Measurements from ENCODE around the gene ST6GAL2. TPM values are rescaled to one million over a fixed set of nuclear protein-coding genes. Genes with fewer than 3 reads are reported as not detected.

The ST6GAL2 gene
- total and polyA plus RNA-seq, 2 of the 8 experiments (the other 6 are each of a cell fraction or from before 2014, with no cell fraction given) = 2.7 to 17.5 TPM

GRCh38 chr2:106849253-106849652 lies 36.7 kb downstream of the ST6GAL2 start:
- H3K9me3 ChIP-seq (ENCODE audit: insufficient read depth in 2 of 2, low read depth in 1 of 2, low read length in 1 of 2) = no peaks in the 10 kb centered on the region
- H3K9ac ChIP-seq (replicated peaks in 1 of 4; ENCODE audit: extremely low read depth in 1 of 4, low read depth in 3 of 4, low read length in 3 of 4) = no peak overlapping the region
- no peak overlapping the region for H2BK12ac ChIP-seq (ENCODE audit: low read depth, low read length)
- H3K4me1 ChIP-seq (replicated peaks in 1 of 4; ENCODE audit: control insufficient read depth in 3 of 4, insufficient read depth in 4 of 4, low read length in 3 of 4) = peaks cover 3 to 16% (median 12%) of the 10 kb centered on the region in 4 experiments
- ChIA-PET CTCF (ENCODE audit: partially characterized antibody) (interaction anchor here (0.8 to 5.1 kb wide), 4 partner anchors 11 to 20 kb away, joined by 3 to 19 read pairs (median 11); no protein-coding TSS in a partner anchor), POLR2A (ENCODE audit: partially characterized antibody) (no interaction called here)
- H2AK5ac ChIP-seq (ENCODE audit: low read depth, low read length) = no peak overlapping the region
- no peak overlapping the region for H3K4ac ChIP-seq (replicated peaks; ENCODE audit: insufficient read length, low read depth, low read length)
- no peaks in the 10 kb centered on the region for H4K20me1 ChIP-seq (replicated peaks in 1 of 2; ENCODE audit: control insufficient read depth in 1 of 2, insufficient read depth in 2 of 2, low read length in 2 of 2)
- no peaks in the 10 kb centered on the region for H3K27me3 ChIP-seq (replicated peaks in 1 of 4; ENCODE audit: control insufficient read depth in 3 of 4, extremely low read depth in 1 of 4, insufficient read depth in 3 of 4, low read length in 3 of 4)
- H3K23me2 ChIP-seq (ENCODE audit: low read depth, low read length) = no peaks in the 10 kb centered on the region
- no peak overlapping the region for H4K8ac ChIP-seq (ENCODE audit: extremely low read depth, insufficient read depth, low read length)
- H3K36me3 ChIP-seq (ENCODE audit: control insufficient read depth in 2 of 4, insufficient read depth in 4 of 4, low read length in 3 of 4) = no peaks in the 10 kb centered on the region
- no peak overlapping the region for H3K23ac ChIP-seq (ENCODE audit: insufficient read length)
- no peak overlapping the region for H2BK5ac ChIP-seq (ENCODE audit: low read depth, low read length)
- no peak overlapping the region for H2BK15ac ChIP-seq (ENCODE audit: low read length)
- H3K14ac ChIP-seq (ENCODE audit: insufficient read length) = no peak overlapping the region
- H2AFZ ChIP-seq (ENCODE audit: low read length) = no peak overlapping the region
- FAIRE-seq (no peak), DNase-seq (ENCODE audit: low read depth in 1 of 2, low spot score in 2 of 2) (no peak)
- H2BK120ac ChIP-seq (replicated peaks; ENCODE audit: low read depth, low read length) = no peak overlapping the region
- H3K18ac ChIP-seq (ENCODE audit: extremely low read depth, low read length) = no peak overlapping the region
- no peak overlapping the region for H4K91ac ChIP-seq (replicated peaks; ENCODE audit: insufficient read length, low read length)
- peaks cover 3% of the 10 kb centered on the region; the same call in 1 of the 2 replicates for H3K79me1 ChIP-seq (ENCODE audit: low read depth, low read length)
- no peak for TF ChIP-seq CBX8 (IDR thresholded peaks at IDR 0.05; ENCODE audit: borderline replicate concordance, low read depth, low read length)
- TF ChIP-seq NRF1 (IDR thresholded peaks at IDR 0.05; ENCODE audit: low read depth, low read length) = no peak
- TF ChIP-seq RBBP5 (IDR thresholded peaks at IDR 0.05; ENCODE audit: borderline replicate concordance, low read depth, low read length) = no peak
- no peak for TF ChIP-seq E2F6 (IDR thresholded peaks at IDR 0.05)
- TF ChIP-seq CHD2 (IDR thresholded peaks at IDR 0.05; ENCODE audit: low read length) = no peak
- TF ChIP-seq ASH2L (IDR thresholded peaks at IDR 0.05; ENCODE audit: low read length) = no peak
- no peak for TF ChIP-seq POLR2A (IDR thresholded peaks at IDR 0.05; ENCODE audit: control extremely low read depth in 1 of 2, low read depth in 2 of 2, low read length in 2 of 2)
- TF ChIP-seq CEBPB (IDR thresholded peaks at IDR 0.05; ENCODE audit: low read depth, low read length) = no peak
- TF ChIP-seq BCL11A (IDR thresholded peaks at IDR 0.05; ENCODE audit: low read depth in 2 of 2, low read length in 2 of 2) = no peak
- TF ChIP-seq BACH1 (IDR thresholded peaks at IDR 0.05; ENCODE audit: low read length) = no peak
- H3K4me3 ChIP-seq (ENCODE audit: extremely low read depth in 1 of 4, insufficient read depth in 2 of 4, low read depth in 3 of 4, low read length in 4 of 4) = no peak overlapping the region
- no peak overlapping the region for H3K56ac ChIP-seq (replicated peaks; ENCODE audit: insufficient read length, low read depth, low read length)
- H4K5ac ChIP-seq (ENCODE audit: insufficient read length, low read depth, low read length) = no peak overlapping the region
- WGBS, 2 experiments (ENCODE audit: extremely low coverage in 1 of 2, insufficient coverage in 1 of 2, insufficient read length in 1 of 2, insufficient replicate concordance in 2 of 2, low coverage in 1 of 2, low lambda C conversion rate in 2 of 2, missing lambda C conversion rate in 1 of 2) = 91% methylated on average over 2 of the region's 2 CpGs; no CpG with 5 or more reads in 1 of the 2 experiments
- no peak overlapping the region for H3K4me2 ChIP-seq (ENCODE audit: insufficient read depth in 1 of 2, low read depth in 2 of 2, low read length in 2 of 2)
- no peak overlapping the region for H2BK20ac ChIP-seq (ENCODE audit: low read length)
- H3K27ac ChIP-seq (ENCODE audit: low read depth, low read length) = no peak overlapping the region
- H3K79me2 ChIP-seq (ENCODE audit: control insufficient read depth in 1 of 2, insufficient read depth in 2 of 2, low read length in 2 of 2) = peaks cover 0 to 9% of the 10 kb centered on the region in 2 experiments; a peak in 2 of 4 replicates

Data from H1 (cell line).